ENCODE results near the gene IRF1.

IRF1 gene

DNA sequence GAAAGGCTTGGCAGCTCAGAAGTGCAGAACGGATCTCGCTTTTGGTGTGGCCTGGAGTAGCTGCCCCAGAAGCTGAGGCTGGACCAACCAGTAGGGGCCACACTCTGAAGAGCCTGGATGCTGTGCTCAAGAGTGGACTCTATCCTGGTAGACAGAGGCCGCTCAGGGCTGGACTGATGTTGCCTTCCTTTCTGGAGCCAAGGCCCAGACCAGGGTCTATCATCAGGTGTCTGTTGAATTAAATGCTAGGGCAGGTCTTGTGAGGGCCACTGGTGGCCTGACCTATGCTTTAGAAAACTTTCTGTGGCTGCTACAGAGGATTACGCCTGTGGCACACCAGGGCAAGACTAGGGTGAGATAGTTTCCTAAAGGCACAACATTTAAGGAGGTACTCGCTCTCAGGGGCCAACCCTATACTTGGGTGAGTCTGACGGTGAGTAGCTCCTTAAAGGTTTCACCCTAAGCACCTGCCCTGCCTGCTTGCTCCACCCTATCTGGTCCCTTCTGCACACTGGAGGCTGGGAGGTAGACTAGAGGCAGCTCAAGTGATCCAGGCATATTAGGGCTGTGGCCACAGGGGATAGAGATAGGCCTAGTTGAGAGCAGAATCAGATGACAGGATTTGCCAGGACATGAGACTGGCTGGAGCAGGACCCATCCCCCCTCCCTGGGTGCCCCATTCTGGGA lies 9.8 kb upstream of the IRF1 start:
- DNase-seq = peak; percentile 26

- peak; percentile 25 for DNase-seq
These were observed 9.1 kb upstream of the IRF1 start for GRCh38 chr5:132499440-132500243.

DNA sequence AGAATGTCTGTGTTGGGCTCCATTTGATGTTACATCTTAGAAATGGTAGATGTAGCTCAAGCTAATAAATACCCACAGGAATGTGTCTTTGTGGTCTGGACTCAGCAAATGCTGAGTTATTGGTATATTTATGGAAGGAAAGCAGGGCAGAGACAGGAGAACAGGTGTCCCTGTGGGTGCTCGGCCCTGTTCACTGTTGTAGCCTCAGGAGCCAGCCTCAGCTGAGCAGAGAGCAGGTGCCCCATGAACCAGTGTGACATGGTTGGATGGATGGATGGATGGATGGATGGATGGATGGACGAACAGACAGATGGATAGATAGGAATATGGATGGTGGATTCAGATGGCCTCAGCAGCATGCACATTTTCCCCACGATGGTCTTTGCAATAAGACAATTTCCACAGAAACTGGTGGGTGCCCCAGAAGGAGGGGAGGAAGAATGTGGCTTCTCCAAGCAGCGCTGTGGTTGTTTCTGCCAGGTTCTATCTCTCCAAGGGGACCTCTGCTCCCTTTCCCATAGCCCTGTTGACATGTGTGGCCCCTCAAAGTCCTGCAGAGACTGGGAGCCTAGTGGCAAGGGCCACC lies 8.2 kb upstream of the IRF1 start:
- DNase-seq = peak; percentile 25

GRCh38 chr5:132498152-132498551 lies 7.6 kb upstream of the IRF1 start:
- DNase-seq = peak; percentile 24

DNA sequence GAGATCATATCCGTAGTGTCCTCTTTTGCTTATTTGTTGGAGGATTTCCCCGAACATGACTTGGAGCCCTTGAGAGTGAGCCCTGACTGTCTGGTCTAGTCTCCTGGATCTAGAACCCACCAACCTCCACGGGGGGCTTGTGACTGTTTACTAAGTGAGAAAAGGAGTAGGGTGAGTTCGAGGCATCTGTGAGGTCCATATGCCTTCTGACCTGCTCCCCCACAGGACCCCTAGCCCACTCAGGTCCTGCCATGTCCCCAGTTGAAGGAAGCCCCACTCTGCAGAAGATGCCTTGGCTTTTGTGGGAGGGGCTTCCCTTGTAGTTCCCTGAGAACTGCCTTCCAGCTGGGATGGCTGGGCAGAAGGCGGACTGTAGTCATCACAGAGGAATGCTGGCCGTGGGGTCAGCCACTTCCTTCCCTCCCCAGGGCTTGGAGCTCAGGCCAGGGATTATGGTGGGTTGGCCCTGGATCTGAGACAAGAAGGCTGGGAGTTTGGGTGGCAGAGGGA lies 7.0 kb upstream of the IRF1 start:
- DNase-seq = peak; percentile 29

DNA sequence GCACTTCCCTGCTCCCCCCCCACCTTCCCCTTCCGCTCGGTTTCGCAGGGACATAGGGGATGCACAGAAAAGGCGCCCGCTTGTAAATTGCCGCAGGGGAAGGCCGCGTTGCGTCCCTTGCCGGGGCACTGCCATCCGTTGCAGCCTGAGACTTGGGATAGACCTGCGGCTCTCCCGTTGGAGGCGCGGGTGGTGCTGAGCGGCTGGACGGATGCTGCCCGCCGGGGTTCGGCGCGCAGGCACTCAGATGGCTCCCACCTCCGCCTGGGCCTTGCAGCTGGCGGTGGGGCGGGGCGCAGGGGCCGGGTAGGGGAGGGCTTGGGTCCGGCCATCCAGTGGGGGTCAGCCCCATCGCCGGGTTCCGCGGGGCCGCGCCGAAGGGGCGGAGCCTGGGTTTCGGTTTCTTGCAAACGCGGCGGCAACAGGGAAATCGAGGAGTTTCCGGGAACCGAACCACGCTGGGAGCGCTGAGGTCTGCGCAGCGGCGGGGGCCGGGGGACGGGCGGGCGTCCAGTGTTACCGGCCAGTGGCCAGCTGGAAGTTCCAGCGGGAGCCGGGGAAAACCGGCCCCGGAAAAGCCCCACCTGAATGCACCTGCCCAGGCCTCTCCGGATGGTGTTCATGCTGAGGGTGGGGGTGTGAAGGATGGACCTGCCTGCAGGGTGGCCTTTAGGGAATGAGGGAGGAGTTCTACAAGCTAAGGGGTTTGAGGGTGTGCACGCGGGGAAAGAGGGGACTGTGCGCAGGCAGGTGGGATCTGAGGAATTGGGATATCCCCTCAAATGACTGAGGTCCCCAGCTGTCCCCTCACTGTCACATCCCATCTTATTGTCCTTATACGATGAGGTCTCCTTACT lies 6.3 kb upstream of the IRF1 start:
- peak; percentile 81 for DNase-seq

- peak; percentile 88 for DNase-seq
These were observed 5.6 kb upstream of the IRF1 start for GRCh38 chr5:132496191-132496630.

- peak; percentile 86 for DNase-seq
These were observed 5.2 kb upstream of the IRF1 start for GRCh38 chr5:132495667-132496190.

GRCh38 chr5:132493821-132494220 lies 3.2 kb upstream of the IRF1 start:
- DNase-seq = no peak

DNA sequence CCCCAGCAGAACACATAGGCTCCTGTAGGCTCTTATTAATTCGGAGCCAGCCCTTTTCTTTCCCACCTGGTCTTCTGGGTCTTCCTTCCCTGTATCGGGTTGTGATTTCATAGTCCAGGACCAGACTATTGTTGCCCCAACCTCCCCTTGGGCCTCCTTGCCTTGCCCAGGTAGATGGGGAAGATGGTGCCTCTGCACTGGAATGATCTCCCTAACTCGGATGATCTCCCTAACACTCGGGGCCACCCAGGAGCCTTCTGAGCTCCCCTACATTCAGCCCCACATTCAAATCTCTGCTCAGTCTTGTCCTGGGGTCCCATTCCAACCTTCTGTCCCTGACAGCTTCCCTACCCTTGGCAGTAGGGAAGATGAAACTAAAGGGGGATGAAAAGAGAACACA lies 2.7 kb upstream of the IRF1 start:
- DNase-seq = no peak

GRCh38 chr5:132492386-132493125 lies 2.0 kb upstream of the IRF1 start:
- DNase-seq = no peak

DNA sequence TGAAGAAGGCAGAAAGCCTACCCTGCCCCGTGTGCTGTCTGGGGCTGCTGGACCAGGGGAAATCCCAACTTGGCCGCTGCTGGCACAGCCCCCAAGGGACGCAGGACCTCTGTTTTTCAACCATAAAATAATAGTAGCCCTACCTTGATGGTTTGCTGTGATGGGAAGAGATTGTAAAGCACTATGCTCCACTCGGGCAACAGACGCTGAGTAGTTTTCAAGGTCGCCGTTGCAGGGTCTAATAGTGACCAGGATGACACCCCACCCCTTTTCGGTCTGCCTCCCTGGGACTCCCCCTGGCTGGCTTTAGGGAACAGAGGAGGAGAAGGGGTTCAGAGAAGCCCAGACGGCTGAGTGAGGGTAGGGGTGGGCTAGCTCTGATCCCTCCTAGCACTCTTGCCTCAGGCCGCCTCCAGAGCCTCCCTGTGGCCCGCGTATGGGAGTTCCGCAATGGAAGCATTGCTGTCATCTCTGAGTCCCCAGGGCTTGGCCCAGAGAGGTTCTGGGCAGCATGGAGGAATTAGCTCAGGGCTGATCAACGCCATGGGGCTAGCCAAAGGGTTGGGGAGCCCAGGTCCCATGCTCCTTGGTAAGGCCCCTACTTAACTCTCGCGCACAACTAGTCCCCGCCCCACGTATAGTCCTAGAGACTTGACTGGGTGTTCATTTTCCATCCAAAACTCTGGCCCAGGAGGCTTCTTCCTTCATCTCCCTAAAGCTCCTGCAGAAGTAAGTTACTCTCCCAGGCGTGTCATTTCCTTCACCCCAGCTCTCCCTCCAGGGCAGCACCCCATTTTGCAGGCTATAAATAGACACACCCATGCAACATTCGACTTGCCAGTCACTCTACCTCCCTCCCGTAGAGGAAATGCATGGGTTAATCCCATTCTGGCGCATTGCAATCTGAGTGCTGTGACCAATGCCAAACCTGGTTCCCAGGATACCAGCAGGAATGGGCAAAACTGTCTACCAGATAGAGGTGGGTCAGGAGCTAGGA lies 1.1 kb upstream of the IRF1 start:
- DNase-seq = peak; percentile 43

DNA sequence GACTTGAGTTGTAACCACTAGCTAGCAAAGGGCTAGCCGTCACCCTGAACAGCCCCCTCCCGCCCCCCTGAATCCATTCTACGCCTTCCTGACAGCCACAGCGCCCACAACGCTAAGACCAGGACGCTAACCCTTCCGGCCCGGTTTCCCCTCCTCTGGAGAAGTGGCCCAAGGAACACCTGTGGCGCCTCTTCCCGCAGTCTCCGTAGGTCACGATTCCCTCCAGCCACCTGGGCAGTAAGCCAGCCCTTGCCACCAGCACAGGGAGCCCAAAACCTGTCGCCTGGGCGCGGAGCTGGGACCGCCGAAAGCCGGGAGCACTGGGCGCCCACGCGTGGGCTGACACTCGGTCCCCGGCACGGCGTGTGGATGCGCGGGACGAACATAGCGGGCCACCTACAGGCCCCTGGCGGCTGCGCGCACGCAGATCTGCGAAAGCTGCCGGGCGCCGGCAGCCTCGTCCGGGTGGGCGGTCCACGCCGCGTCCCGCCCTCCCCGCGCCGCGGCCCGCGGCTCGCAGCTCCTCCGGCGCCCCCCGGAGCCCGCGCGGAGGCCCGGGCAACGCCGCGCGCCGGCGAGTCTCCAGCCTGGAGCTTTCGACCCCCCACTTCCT lies 596 bp downstream of the IRF1 start:
- DNase-seq = peak; percentile 59

- DNase-seq = peak; percentile 32
These were observed 1.4 kb downstream of the IRF1 start for GRCh38 chr5:132489051-132489770.

- DNase-seq = no peak
These were observed 2.0 kb downstream of the IRF1 start for GRCh38 chr5:132488590-132488989.

DNA sequence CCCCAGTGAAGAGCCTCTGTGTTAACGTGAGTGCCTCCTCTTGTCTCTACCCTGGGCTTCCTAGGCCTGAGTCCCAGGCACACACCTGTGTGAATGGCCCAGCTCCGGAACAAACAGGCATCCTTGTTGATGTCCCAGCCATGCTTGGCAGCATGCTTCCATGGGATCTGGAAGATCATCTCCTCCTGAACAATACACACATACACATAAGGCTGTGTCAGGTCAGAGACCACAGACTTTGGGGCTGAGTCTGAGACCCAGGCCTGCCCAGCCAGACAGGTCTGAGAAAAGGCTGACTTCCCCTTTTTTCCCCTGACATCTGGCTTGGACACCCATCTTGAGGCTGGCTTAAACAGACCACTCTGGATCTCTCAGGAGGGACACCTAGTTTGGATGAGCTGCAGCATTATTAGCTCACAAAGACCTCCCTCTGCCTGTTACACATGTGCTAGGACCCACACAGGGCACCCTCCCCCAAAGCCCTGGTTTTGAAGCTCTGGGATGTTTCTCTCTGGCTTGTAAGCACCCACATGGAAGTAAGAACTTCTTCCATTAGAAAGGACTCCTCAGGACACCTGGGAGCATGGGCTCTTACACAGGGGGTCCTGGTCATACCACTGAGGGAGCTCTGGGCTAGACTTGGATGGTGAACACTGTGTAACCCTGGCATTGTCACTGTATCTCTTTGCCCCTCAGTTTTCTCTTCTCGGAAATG lies 2.6 kb downstream of the IRF1 start:
- DNase-seq = peak; percentile 29

GRCh38 chr5:132487095-132487428 lies 3.5 kb downstream of the IRF1 start:
- no peak for DNase-seq

DNA sequence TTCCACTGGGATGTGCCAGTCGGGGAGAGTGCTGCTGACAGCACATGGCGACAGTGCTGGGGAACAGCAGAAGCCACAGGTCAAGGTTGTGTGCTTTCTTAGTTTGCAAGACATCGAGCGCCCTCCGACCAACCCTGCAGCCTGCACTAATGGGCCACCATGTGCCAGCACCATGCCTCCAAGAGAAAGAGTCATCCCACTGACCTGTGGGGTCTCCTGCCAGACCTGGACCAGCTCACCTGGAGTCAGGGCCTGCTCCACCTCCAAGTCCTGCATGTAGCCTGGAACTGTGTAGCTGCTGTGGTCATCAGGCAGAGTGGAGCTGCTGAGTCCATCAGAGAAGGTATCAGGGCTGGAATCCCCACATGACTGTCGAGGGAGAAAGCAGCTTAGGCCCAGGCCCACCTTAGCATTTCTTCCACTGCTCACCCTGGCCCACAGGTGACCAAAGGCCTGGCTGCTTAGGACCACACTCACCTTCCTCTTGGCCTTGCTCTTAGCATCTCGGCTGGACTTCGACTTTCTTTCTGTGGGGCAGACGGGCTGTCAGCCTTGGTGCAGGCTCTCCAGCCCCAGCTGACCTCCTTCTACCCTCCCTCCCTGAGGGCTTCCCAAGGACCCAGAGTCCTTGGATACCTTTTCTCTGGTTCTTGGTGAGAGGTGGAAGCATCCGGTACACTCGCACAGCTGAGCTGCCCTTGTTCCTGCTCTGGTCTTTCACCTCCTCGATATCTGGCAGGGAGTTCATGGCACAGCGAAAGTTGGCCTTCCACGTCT lies 4.1 kb downstream of the IRF1 start:
- DNase-seq = peak; percentile 24

Measured in stimulated activated CD8-positive, alpha-beta memory T cell treated with anti-CD3 and anti-CD28 coated beads, Interleukin-4, amount 100 ng/mL, for 48 hours (primary cell).